Fibroblast of lung (primary cell): ENCODE results near the gene OAS3. TPM values are rescaled to one million over a fixed set of nuclear protein-coding genes. Genes with fewer than 3 reads are reported as not detected.

ENCODE experiments used
- DNase-seq, 2 donors: peaks; one replicate each; pipeline versions ENCODE4 v3.0.0 to v3.0.0-alpha.2; 2010; ENCODE audit warnings: low read depth in 2 of 2
- H2AFZ ChIP-seq: 2 replicates; pipeline ENCODE4 v1.5.1; 2012; ENCODE audit warnings: low read length, control low read depth, inconsistent platforms
- H3K27ac ChIP-seq: 2 replicates; pipeline ENCODE4 v1.5.1; 2011; ENCODE audit warnings: low read length, control low read depth; ENCODE audit not compliant: insufficient read depth
- H3K27me3 ChIP-seq: 2 replicates; pipeline ENCODE4 v1.5.1; 2011; ENCODE audit warnings: mild to moderate bottlenecking, low read length; ENCODE audit not compliant: control insufficient read depth, insufficient read depth
- H3K36me3 ChIP-seq: 2 replicates; pipeline ENCODE4 v1.5.1; 2011; ENCODE audit warnings: low read length; ENCODE audit not compliant: control insufficient read depth, insufficient read depth
- H3K4me1 ChIP-seq: 2 replicates; pipeline ENCODE4 v1.5.1; 2011; ENCODE audit warnings: low read length; ENCODE audit not compliant: control insufficient read depth, insufficient read depth; ENCODE audit errors: extremely low read depth
- H3K4me2 ChIP-seq: 2 replicates; pipeline ENCODE4 v1.5.1; 2011; ENCODE audit warnings: low read length, control low read depth; ENCODE audit not compliant: insufficient read depth; ENCODE audit errors: extremely low read depth
- H3K4me3 ChIP-seq, 4 experiments: fragments of 200-600 bp in 1 of 4; sonication (generic) in 1 of 4; replicated peaks in 1 of 4; 2 replicates each; pipeline ENCODE4 v1.5.1; 2011 to 2016; ENCODE audit warnings: low read length in 4 of 4, low read depth in 3 of 4, mild to moderate bottlenecking in 3 of 4, control low read depth in 2 of 4, inconsistent platforms in 1 of 4, mixed read lengths in 1 of 4; ENCODE audit not compliant: insufficient read depth in 1 of 4; ENCODE audit errors: control extremely low read depth in 1 of 4
- H3K79me2 ChIP-seq: 2 replicates; pipeline ENCODE4 v1.5.1; 2012; ENCODE audit warnings: mild to moderate bottlenecking, low read length, inconsistent platforms; ENCODE audit not compliant: control insufficient read depth, insufficient read depth
- H3K9ac ChIP-seq: 2 replicates; pipeline ENCODE4 v1.5.1; 2011; ENCODE audit warnings: mild to moderate bottlenecking, low read length, control low read depth; ENCODE audit not compliant: insufficient read depth
- H3K9me3 ChIP-seq: 2 replicates; pipeline ENCODE4 v1.5.1; 2012; ENCODE audit warnings: low read depth, low read length; ENCODE audit not compliant: control insufficient read depth, insufficient read depth
- H4K20me1 ChIP-seq: 2 replicates; pipeline ENCODE4 v1.5.1; 2011; ENCODE audit warnings: low read length; ENCODE audit not compliant: control insufficient read depth, insufficient read depth; ENCODE audit errors: extremely low read depth
- CTCF ChIP-seq, 2 donors: IDR thresholded peaks in 1 of 2; conservative IDR thresholded peaks in 1 of 2; 1 replicate in 1 of 2; 2 replicates in 1 of 2; pipeline ENCODE4 v1.5.1; 2011 to 2012; ENCODE audit warnings: low read length in 2 of 2, control low read depth in 1 of 2, inconsistent platforms in 1 of 2, low read depth in 1 of 2, mild to moderate bottlenecking in 1 of 2
- EZH2 ChIP-seq: IDR thresholded peaks from 2 replicates; pipeline ENCODE4 v1.5.1; 2012; ENCODE audit warnings: low read length, control low read depth, mild to moderate bottlenecking; ENCODE audit errors: missing control alignments
- polyA plus RNA-seq, 2 donors: library from polyadenylated mRNA; depleted of rRNA in 1 of 2; stranded (reverse) in 1 of 2; unstranded in 1 of 2; fragments of >200 nt; gene quantifications; 2 replicates each; pipeline ENCODE4 v1.2.1, GENCODE V29; 2011 to 2012; ENCODE audit warnings: missing spikeins in 1 of 2
- total RNA-seq: library from RNA; depleted of rRNA; stranded (reverse); fragments of >200 nt; gene quantifications from 2 replicates; pipeline ENCODE4 v1.2.1, GENCODE V29; 2014

Gene OAS3
- total and polyA plus RNA-seq, 2 donors (not counting 1 experiment from before 2014, with no cell fraction given): 3.5 to 7.0 TPM

DNA sequence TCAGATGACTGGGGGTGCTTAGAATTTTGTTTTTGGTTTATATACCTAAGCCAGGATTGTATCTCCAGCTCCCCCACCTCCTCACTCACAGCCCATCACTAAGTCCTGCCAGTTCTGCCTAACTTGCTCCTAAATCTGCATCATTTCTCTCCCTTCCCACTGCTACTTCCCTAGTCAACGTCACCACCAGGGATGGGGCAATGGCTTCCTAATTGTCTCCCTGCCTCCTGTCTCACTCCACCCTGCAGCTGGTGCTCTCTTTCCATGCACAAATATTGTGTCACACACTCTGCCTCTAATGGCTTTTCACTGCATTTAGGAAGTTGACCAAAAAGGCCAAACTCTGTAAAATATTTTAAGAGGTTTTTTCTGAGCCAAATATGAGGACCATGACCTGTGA, 51.5 kb downstream of the OAS3 start:
- Histone ChIP-seq H3K79me2 (no peaks in the 10 kb centered on the region), H3K27me3 (no peaks in the 10 kb centered on the region), H3K4me1 (no peaks in the 10 kb centered on the region), H3K4me3 (no peak overlapping the region), H3K4me2 (no peak overlapping the region), H4K20me1 (no peaks in the 10 kb centered on the region), H3K9me3 (no peaks in the 10 kb centered on the region), H3K27ac (no peak overlapping the region), H2AFZ (no peak overlapping the region), H3K36me3 (no peaks in the 10 kb centered on the region), H3K9ac (no peak overlapping the region)
- no peak for DNase-seq
- TF ChIP-seq CTCF (conservative IDR thresholded peaks at IDR 0.05 in 1 of 2, IDR thresholded peaks at IDR 0.05 in 1 of 2; ENCODE audit: low read depth in 1 of 2, low read length in 2 of 2): no peak
- no peak for TF ChIP-seq EZH2

DNA sequence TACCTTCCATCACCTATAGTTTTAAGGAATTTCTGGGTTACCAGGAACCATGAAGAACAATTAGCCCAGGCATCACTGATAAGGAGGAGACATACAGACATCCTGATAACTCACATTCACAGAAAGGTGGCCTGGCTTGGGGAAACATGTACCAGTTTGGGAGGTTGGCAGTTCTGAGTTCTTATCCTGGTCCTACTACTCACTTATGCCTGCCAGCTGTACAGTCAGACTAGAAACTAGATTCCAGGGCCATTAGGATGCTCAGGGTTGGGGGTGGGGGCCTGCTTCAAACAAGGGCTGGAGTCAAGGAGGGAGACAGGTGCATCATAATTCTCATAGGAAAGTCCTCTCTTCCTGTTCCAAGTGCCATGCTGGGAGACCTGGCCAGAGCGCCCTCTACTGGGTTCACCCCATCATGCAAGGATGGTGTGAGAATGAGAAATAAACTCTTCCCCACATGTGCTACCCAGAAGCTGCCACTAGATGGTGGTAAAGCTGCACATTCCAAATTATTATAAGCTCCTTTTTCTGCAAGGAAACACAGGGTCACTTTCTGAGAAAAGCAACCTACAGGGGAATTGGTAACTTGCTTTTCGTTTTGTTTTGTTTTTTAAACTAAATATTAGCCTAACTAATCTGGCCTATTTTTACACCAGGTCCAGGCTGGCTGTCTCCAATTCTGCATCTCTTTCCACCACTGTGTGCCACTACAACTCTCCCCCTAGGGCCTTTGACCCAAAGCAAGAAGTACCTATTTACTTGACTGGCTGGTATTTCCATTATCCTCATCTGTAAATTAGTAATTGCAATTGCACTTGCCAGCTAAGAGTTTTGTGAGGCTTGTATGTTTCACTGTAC, 54.5 kb downstream of the OAS3 start:
- peak; percentile 32 to 60 for DNase-seq
- Histone ChIP-seq H3K36me3 (no peaks in the 10 kb centered on the region), H2AFZ (no peak overlapping the region), H3K4me1 (no peaks in the 10 kb centered on the region), H3K4me2 (no peak overlapping the region), H3K4me3 (no peak overlapping the region), H3K27me3 (no peaks in the 10 kb centered on the region), H4K20me1 (no peaks in the 10 kb centered on the region), H3K79me2 (no peaks in the 10 kb centered on the region), H3K9me3 (no peaks in the 10 kb centered on the region), H3K27ac (no peak overlapping the region), H3K9ac (no peak overlapping the region)
- peak; percentile 93 to 94 for TF ChIP-seq CTCF (conservative IDR thresholded peaks at IDR 0.05 in 1 of 2, IDR thresholded peaks at IDR 0.05 in 1 of 2; ENCODE audit: low read depth in 1 of 2, low read length in 2 of 2)
- no peak for TF ChIP-seq EZH2

- DNase-seq: no peak
- no peaks in the 10 kb centered on the region for H3K27me3 ChIP-seq
- H3K9me3 ChIP-seq: no peaks in the 10 kb centered on the region
- no peaks in the 10 kb centered on the region for H3K4me1 ChIP-seq
- no peaks in the 10 kb centered on the region for H4K20me1 ChIP-seq
- H2AFZ ChIP-seq: no peak overlapping the region
- TF ChIP-seq CTCF (conservative IDR thresholded peaks at IDR 0.05 in 1 of 2, IDR thresholded peaks at IDR 0.05 in 1 of 2; ENCODE audit: low read depth in 1 of 2, low read length in 2 of 2) (no peak), EZH2 (no peak)
- H3K79me2 ChIP-seq: no peaks in the 10 kb centered on the region
- H3K9ac ChIP-seq: no peak overlapping the region
- H3K4me2 ChIP-seq: no peak overlapping the region
- H3K4me3 ChIP-seq: no peak overlapping the region
- no peaks in the 10 kb centered on the region for H3K36me3 ChIP-seq
- no peak overlapping the region for H3K27ac ChIP-seq
These were observed 56.7 kb downstream of the OAS3 start for GRCh38 chr12:112995008-112995407.
